ENCODE measurements around the gene TOGARAM1. TPM values are rescaled to one million over a fixed set of nuclear protein-coding genes. Genes with fewer than 3 reads are reported as not detected.

The TOGARAM1 gene
- total and polyA plus RNA-seq, 9 of the 15 experiments (the other 6 are each of a cell fraction or from before 2014, with no cell fraction given) = 1.3 to 6.4 (median 3.7) TPM

DNA sequence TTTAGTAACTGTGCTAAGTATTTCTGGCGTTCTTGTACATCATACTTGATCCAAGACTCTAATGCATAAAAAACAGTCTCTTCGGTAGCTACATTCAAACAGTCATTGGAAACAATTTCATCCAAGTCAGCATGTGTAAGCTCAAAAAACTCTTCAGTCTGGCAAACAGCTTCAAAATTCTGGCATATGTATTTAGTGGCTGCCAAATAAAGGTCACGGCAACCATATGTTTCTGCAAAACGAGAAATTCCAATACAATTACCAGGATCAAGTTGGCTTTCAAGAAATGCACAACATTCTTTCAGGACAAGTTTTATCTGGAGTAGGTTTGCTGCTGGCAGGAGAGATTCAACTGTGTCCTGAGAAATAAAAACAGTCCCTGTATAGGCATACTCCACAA, 16.7 kb upstream of the TOGARAM1 start (continued):
- TF ChIP-seq, protein P1, sequence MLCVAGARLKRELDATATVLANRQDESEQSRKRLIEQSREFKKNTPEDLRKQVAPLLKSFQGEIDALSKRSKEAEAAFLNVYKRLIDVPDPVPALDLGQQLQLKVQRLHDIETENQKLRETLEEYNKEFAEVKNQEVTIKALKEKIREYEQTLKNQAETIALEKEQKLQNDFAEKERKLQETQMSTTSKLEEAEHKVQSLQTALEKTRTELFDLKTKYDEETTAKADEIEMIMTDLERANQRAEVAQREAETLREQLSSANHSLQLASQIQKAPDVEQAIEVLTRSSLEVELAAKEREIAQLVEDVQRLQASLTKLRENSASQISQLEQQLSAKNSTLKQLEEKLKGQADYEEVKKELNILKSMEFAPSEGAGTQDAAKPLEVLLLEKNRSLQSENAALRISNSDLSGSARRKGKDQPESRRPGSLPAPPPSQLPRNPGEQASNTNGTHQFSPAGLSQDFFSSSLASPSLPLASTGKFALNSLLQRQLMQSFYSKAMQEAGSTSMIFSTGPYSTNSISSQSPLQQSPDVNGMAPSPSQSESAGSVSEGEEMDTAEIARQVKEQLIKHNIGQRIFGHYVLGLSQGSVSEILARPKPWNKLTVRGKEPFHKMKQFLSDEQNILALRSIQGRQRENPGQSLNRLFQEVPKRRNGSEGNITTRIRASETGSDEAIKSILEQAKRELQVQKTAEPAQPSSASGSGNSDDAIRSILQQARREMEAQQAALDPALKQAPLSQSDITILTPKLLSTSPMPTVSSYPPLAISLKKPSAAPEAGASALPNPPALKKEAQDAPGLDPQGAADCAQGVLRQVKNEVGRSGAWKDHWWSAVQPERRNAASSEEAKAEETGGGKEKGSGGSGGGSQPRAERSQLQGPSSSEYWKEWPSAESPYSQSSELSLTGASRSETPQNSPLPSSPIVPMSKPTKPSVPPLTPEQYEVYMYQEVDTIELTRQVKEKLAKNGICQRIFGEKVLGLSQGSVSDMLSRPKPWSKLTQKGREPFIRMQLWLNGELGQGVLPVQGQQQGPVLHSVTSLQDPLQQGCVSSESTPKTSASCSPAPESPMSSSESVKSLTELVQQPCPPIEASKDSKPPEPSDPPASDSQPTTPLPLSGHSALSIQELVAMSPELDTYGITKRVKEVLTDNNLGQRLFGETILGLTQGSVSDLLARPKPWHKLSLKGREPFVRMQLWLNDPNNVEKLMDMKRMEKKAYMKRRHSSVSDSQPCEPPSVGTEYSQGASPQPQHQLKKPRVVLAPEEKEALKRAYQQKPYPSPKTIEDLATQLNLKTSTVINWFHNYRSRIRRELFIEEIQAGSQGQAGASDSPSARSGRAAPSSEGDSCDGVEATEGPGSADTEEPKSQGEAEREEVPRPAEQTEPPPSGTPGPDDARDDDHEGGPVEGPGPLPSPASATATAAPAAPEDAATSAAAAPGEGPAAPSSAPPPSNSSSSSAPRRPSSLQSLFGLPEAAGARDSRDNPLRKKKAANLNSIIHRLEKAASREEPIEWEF (CRISPR knock-in tag; IDR thresholded peaks at IDR 0.05) = no peak
- no peak for TF ChIP-seq NCOA6 (IDR thresholded peaks at IDR 0.05)

DNA sequence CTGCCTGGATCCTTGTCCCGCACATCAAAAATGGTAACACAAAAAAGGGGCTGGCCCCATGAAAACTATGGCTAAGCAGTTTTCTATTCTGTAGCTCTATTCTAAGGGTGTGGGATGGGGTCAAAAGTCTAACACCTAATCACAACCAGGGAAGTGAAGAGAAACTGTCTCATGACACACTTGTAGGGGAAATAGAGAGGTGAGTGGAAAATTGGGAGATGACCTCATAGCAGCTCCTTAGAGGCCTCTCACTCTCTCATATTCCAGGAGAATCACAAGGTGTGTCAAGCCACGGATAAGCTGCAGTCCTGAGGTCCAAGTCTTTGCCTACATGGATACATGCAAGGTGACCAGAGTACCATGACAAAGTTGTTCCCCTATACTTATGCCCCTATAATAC, 10.9 kb upstream of the TOGARAM1 start:
- FAIRE-seq = no peak
- BruUV-seq (replicated peaks) = no TSS peak
- Histone ChIP-seq H2AFZ (ENCODE audit: low read depth, low read length) (no peak overlapping the region), H3K9me3 (replicated peaks; ENCODE audit: control insufficient read depth, insufficient read depth, low read depth, low read length) (no peaks in the 10 kb centered on the region), H3K4me1 (replicated peaks in 1 of 2; ENCODE audit: control insufficient read depth in 2 of 2, insufficient read depth in 2 of 2, low read length in 2 of 2) (no peaks in the 10 kb centered on the region), H3K9ac (ENCODE audit: insufficient read depth in 1 of 2, low read depth in 2 of 2, low read length in 2 of 2) (no peak overlapping the region), H3K9me1 (ENCODE audit: control insufficient read depth, insufficient read depth, low read length) (no peaks in the 10 kb centered on the region), H4K20me1 (replicated peaks; ENCODE audit: control insufficient read depth, insufficient read depth, low read length) (no peaks in the 10 kb centered on the region), H3K4me3 (no peak overlapping the region), H3K79me2 (ENCODE audit: control insufficient read depth, insufficient read depth, low read length) (peaks cover 3% of the 10 kb centered on the region; the same call in 2 of the 3 replicates), H3K27ac (ENCODE audit: extremely low read depth, low read depth, low read length) (no peak overlapping the region), H3K36me3 (ENCODE audit: control insufficient read depth, insufficient read depth, low read length) (no peaks in the 10 kb centered on the region), H3K4me2 (ENCODE audit: insufficient read depth, low read length) (no peak overlapping the region), H3K27me3 (ENCODE audit: control insufficient read depth in 2 of 2, insufficient read depth in 2 of 2, low read length in 2 of 2) (no peaks in the 10 kb centered on the region)
- no peak for DNase-seq (ENCODE audit: extremely low read depth in 1 of 4, low spot score in 3 of 4)
- intact Hi-C loops (cut with micrococcal nuclease) (no loop called here), in situ Hi-C loops (cut with MboI) (no loop called here)
- ChIA-PET POLR2A (no interaction called here), CTCF (ENCODE audit: low intra/inter-chr PET ratio) (no interaction called here)
- no peak for ATAC-seq
- WGBS (ENCODE audit: insufficient coverage, low coverage, missing lambda C conversion rate) = 87% methylated on average over 2 of the region's 2 CpGs
- TF ChIP-seq MEF2A (IDR thresholded peaks at IDR 0.05; ENCODE audit: control insufficient read depth, low read depth, low read length) = no peak
- no peak for TF ChIP-seq FOS (IDR thresholded peaks at IDR 0.05; ENCODE audit: extremely low read depth, insufficient read length)
- TF ChIP-seq ZNF165 (CRISPR knock-in tag; IDR thresholded peaks at IDR 0.05; ENCODE audit: borderline replicate concordance) = no peak
- no peak for TF ChIP-seq TCF15 (CRISPR knock-in tag; IDR thresholded peaks at IDR 0.05)
- TF ChIP-seq, protein P2, sequence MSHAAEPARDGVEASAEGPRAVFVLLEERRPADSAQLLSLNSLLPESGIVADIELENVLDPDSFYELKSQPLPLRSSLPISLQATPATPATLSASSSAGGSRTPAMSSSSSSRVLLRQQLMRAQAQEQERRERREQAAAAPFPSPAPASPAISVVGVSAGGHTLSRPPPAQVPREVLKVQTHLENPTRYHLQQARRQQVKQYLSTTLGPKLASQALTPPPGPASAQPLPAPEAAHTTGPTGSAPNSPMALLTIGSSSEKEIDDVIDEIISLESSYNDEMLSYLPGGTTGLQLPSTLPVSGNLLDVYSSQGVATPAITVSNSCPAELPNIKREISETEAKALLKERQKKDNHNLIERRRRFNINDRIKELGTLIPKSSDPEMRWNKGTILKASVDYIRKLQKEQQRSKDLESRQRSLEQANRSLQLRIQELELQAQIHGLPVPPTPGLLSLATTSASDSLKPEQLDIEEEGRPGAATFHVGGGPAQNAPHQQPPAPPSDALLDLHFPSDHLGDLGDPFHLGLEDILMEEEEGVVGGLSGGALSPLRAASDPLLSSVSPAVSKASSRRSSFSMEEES (CRISPR knock-in tag; IDR thresholded peaks at IDR 0.05) = no peak
- TF ChIP-seq IRF2 (CRISPR knock-in tag; IDR thresholded peaks at IDR 0.05) = no peak
- no peak for TF ChIP-seq ZNF583 (CRISPR knock-in tag; IDR thresholded peaks at IDR 0.05)
- TF ChIP-seq PURB (CRISPR knock-in tag; IDR thresholded peaks at IDR 0.05; ENCODE audit: low read depth) = no peak
